ENCODE measurements around the gene MAN2C1. TPM values are rescaled to one million over a fixed set of nuclear protein-coding genes. Genes with fewer than 3 reads are reported as not detected.

MAN2C1 gene
- total RNA-seq, 1 donor from 2014 or later = 237 TPM

- TF ChIP-seq CTCF (IDR thresholded peaks at IDR 0.05; ENCODE audit: unreplicated experiment) = no peak
- DNase-seq (ENCODE audit: low spot score) = no peak
- Mint-ChIP-seq H3K27me3 (ENCODE audit: unreplicated experiment) (peaks cover 6% of the 10 kb centered on the region), H3K9me3 (ENCODE audit: unreplicated experiment) (no peaks in the 10 kb centered on the region), H3K4me3 (ENCODE audit: unreplicated experiment) (no peak overlapping the region), H3K36me3 (ENCODE audit: low read depth, unreplicated experiment) (peaks cover 23% of the 10 kb centered on the region), H3K27ac (ENCODE audit: unreplicated experiment) (no peak overlapping the region), H3K4me1 (ENCODE audit: unreplicated experiment) (peaks cover 8% of the 10 kb centered on the region)
Measured at GRCh38 chr15:75361361-75361988, 6.9 kb downstream of the MAN2C1 start.

- H3K27me3 Mint-ChIP-seq (ENCODE audit: unreplicated experiment) = peaks cover 8% of the 10 kb centered on the region
- peaks cover 8% of the 10 kb centered on the region for H3K4me1 Mint-ChIP-seq (ENCODE audit: unreplicated experiment)
- no peak for TF ChIP-seq CTCF (IDR thresholded peaks at IDR 0.05; ENCODE audit: unreplicated experiment)
- no peak for DNase-seq (ENCODE audit: low spot score)
- H3K4me3 Mint-ChIP-seq (ENCODE audit: unreplicated experiment) = no peak overlapping the region
- H3K36me3 Mint-ChIP-seq (ENCODE audit: low read depth, unreplicated experiment) = peaks cover 23% of the 10 kb centered on the region
- no peak overlapping the region for H3K27ac Mint-ChIP-seq (ENCODE audit: unreplicated experiment)
- H3K9me3 Mint-ChIP-seq (ENCODE audit: unreplicated experiment) = no peaks in the 10 kb centered on the region
Measured at GRCh38 chr15:75360856-75361255, 7.6 kb downstream of the MAN2C1 start.

- no peak for DNase-seq (ENCODE audit: low spot score)
- Mint-ChIP-seq H3K27ac (ENCODE audit: unreplicated experiment) (peak overlapping the region; percentile 68), H3K4me1 (ENCODE audit: unreplicated experiment) (peaks cover 8% of the 10 kb centered on the region)
Measured at GRCh38 chr15:75360391-75360790, 8.0 kb downstream of the MAN2C1 start.

GRCh38 chr15:75359537-75360250, 8.7 kb downstream of the MAN2C1 start:
- no peak overlapping the region for H3K4me3 Mint-ChIP-seq (ENCODE audit: unreplicated experiment)
- H3K36me3 Mint-ChIP-seq (ENCODE audit: low read depth, unreplicated experiment) = peaks cover 24% of the 10 kb centered on the region
- no peak overlapping the region for H3K27ac Mint-ChIP-seq (ENCODE audit: unreplicated experiment)
- H3K9me3 Mint-ChIP-seq (ENCODE audit: unreplicated experiment) = no peaks in the 10 kb centered on the region
- H3K27me3 Mint-ChIP-seq (ENCODE audit: unreplicated experiment) = peaks cover 8% of the 10 kb centered on the region
- DNase-seq (ENCODE audit: low spot score) = no peak
- H3K4me1 Mint-ChIP-seq (ENCODE audit: unreplicated experiment) = peaks cover 3% of the 10 kb centered on the region
- no peak for TF ChIP-seq CTCF (IDR thresholded peaks at IDR 0.05; ENCODE audit: unreplicated experiment)

More at GRCh38 chr15:75360391-75360790, 8.0 kb downstream of the MAN2C1 start:
- TF ChIP-seq CTCF (IDR thresholded peaks at IDR 0.05; ENCODE audit: unreplicated experiment) = no peak
- Mint-ChIP-seq H3K36me3 (ENCODE audit: low read depth, unreplicated experiment) (peaks cover 23% of the 10 kb centered on the region), H3K9me3 (ENCODE audit: unreplicated experiment) (no peaks in the 10 kb centered on the region), H3K4me3 (ENCODE audit: unreplicated experiment) (no peak overlapping the region), H3K27me3 (ENCODE audit: unreplicated experiment) (peaks cover 8% of the 10 kb centered on the region)
